HT1080 (cell line): ENCODE measurements around the gene GNAT3. TPM values are rescaled to one million over a fixed set of nuclear protein-coding genes. Genes with fewer than 3 reads are reported as not detected.

Source experiments
- DNase-seq: peaks from one replicate; pipeline ENCODE4 v3.0.0-alpha.2; 2015; ENCODE audit warnings: low read depth
- total RNA-seq: library from RNA; depleted of rRNA; stranded (reverse); fragments of >200 nt; shearing (Covaris generic); gene quantifications from 2 replicates; pipeline ENCODE4 v1.2.3, GENCODE V29; 2014

The GNAT3 gene
- total RNA-seq, 1 experiment from 2014 or later, result not detected

GRCh38 chr7:80466636-80467035 lies 45.2 kb downstream of the GNAT3 start:
- no peak for DNase-seq

GRCh38 chr7:80464211-80464610 lies 47.7 kb downstream of the GNAT3 start:
- no peak for DNase-seq

- no peak for DNase-seq
These were observed 48.5 kb downstream of the GNAT3 start for GRCh38 chr7:80463272-80463920.

- DNase-seq, result no peak
These were observed 51.0 kb downstream of the GNAT3 start for GRCh38 chr7:80460857-80461256.

GRCh38 chr7:80459776-80460510 lies 51.9 kb downstream of the GNAT3 start:
- DNase-seq, result no peak

- no peak for DNase-seq
These were observed 52.8 kb downstream of the GNAT3 start for GRCh38 chr7:80458822-80459725.

- DNase-seq, result peak; percentile 24
These were observed 58.0 kb downstream of the GNAT3 start for GRCh38 chr7:80453699-80454340.

GRCh38 chr7:80450621-80451308 lies 61.1 kb downstream of the GNAT3 start:
- DNase-seq, result peak; percentile 27

- no peak for DNase-seq
These were observed 62.0 kb downstream of the GNAT3 start for GRCh38 chr7:80449836-80450235.

GRCh38 chr7:80445351-80445750 lies 66.5 kb downstream of the GNAT3 start:
- DNase-seq, result no peak

- DNase-seq, result no peak
These were observed 67.1 kb downstream of the GNAT3 start for GRCh38 chr7:80444811-80445210.

- no peak for DNase-seq
These were observed 68.5 kb downstream of the GNAT3 start for GRCh38 chr7:80443325-80443724.

GRCh38 chr7:80440883-80441282 lies 71.0 kb downstream of the GNAT3 start:
- DNase-seq, result peak; percentile 4

GRCh38 chr7:80439894-80440821 lies 71.7 kb downstream of the GNAT3 start:
- DNase-seq, result peak; percentile 66

GRCh38 chr7:80435521-80435920 lies 76.3 kb downstream of the GNAT3 start:
- no peak for DNase-seq

- DNase-seq, result peak; percentile 4
These were observed 77.8 kb downstream of the GNAT3 start for GRCh38 chr7:80434047-80434446.

- DNase-seq, result no peak
These were observed 79.7 kb downstream of the GNAT3 start for GRCh38 chr7:80432166-80432565.

- no peak for DNase-seq
These were observed 82.7 kb downstream of the GNAT3 start for GRCh38 chr7:80429181-80429580.

GRCh38 chr7:80428161-80429054 lies 83.5 kb downstream of the GNAT3 start:
- DNase-seq, result peak; percentile 54
